ENCODE measurements around the gene ASGR2. TPM values are rescaled to one million over a fixed set of nuclear protein-coding genes. Genes with fewer than 3 reads are reported as not detected.
"Not testable (repeated sequence)": the region's sequence is repeated elsewhere in the genome, so short reads cannot be mapped to it uniquely, and the experiment has no call there.

The ASGR2 gene
- polyA plus RNA-seq, 3 donors = 0.92 to 2.5 (median 1.3) TPM

GRCh38 chr17:7126386-7126785 lies 11.8 kb upstream of the ASGR2 start:
- not testable (repeated sequence) for DNase-seq

DNA sequence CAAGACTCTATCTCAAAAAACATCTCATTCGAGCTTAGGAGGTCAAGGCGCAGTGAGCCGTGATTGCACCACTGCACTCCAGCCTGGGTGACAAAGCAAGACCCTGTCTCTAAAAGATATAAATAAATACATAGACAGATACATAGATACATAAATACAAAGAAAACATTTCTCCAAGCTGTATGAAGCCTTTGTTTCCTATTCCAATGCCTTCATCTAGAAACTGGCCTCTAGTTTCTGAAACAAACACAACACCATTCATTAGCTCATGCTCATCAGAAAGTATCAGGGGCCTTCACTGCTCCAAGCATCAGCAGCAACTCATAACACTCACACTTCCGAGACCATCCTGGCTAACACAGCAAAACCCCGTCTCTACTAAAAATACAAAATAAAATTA lies 10.3 kb upstream of the ASGR2 start:
- DNase-seq = no peak

GRCh38 chr17:7123844-7124243 lies 9.2 kb upstream of the ASGR2 start:
- no peak for DNase-seq

DNA sequence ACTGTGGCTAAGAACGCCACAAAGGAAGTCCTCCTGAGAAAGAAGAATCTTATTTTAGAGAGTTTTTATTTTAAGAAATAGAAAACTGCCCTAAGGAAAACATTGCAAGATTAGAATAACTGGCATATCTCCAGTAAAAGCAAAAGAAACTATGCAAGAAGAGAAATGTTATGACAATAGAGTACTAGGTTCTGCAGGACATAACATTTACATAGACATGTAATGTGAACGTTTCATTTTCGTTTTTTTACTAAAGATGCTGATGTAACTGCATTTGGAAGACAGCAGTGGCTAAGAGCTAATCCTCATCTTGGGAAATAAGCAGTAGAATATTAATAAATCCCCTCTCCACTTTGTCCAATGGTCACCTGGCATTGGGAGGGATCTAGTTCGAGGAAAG lies 7.8 kb upstream of the ASGR2 start:
- DNase-seq = no peak

DNA sequence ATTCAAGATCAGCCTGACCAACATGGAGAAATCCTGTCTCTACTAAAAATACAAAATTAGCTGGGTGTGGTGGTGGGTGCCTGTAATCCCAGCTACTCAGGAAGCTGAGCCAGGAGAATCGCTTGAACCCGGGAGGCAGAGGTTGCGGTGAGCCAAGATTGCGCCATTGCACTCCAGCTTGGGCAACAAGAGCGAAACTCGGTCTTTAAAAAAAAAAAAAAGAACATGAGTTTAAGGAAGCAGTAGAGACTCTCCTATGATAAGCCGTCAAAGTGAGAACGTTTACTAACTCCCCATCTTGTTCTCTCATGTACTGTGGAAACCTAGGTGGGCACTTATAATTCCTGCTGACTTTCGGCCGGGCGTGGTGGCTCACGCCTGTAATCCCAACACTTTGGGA lies 6.0 kb upstream of the ASGR2 start:
- DNase-seq = not testable (repeated sequence)

DNA sequence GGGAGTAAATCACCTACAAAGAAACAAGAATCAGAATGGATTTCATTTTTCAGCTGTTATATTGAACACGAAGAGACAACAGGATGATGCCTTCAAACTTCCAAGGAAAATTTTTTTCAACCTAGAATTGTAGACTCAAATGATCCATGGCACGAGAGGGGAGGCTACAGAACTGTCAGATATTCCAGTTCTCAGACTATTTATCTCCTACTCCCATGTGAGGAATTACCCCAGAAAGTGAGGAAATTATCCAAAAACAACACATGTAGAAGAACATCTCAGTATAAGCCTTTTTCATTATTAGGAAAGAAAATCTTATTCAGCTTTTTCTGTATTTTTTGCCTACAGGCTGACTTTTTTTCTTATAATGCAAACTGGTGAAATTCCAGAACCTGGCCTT lies 5.5 kb upstream of the ASGR2 start:
- no peak for DNase-seq

DNA sequence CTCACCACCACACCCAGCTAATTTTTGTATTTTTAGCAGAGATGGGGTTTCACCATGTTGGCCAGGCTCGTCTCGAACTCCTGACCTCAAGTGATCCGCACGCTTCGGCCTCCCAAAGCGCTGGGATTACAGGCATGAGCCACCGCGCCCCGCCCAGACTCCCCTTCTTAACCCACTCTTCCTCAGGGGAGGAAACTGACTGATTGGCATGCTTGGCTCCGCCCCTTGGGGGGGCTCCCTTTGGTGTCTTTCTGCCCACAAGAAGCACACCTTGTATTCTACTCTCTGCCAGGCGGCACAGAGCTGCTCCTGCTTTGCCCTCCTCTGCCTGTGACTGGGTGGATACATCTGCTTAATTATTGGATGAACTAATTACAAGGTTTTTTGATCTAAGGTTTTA lies 4.7 kb upstream of the ASGR2 start:
- no peak for DNase-seq

DNA sequence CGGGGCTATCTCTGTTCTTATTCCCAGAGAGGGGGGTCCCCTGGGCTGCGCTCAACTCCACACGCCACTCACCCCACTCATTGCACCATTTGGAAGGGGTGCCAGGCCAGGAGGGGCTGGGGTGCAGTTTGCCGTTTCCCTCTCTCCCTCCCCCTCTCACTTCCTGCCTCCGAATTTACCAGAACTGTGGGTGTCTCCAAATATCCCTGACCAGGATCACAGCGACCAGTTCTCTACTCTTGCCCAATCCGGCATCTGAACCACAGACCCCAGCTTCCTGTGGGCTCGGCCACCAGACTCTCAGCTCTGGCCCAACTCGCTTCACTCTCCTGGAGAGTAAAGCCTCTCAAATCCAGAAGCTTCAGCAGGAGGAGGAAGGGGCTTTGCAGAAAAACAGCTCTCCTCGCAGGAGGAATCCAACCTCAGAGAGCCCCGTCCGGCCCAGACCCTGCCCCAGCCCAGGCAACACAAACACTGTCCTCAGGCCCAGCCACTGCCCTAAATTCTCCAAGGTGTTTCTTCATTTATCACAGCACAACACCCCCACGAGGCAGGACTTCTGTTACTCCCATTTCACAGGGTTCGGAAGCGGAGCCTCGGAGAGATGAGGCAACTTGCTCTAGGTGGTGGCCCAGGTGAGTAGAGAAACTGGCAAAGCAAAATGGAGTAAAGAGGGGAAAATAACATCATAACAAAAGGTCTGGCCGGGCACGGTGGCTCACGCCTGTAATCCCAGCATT lies 423 bp upstream of the ASGR2 start:
- DNase-seq = no peak

DNA sequence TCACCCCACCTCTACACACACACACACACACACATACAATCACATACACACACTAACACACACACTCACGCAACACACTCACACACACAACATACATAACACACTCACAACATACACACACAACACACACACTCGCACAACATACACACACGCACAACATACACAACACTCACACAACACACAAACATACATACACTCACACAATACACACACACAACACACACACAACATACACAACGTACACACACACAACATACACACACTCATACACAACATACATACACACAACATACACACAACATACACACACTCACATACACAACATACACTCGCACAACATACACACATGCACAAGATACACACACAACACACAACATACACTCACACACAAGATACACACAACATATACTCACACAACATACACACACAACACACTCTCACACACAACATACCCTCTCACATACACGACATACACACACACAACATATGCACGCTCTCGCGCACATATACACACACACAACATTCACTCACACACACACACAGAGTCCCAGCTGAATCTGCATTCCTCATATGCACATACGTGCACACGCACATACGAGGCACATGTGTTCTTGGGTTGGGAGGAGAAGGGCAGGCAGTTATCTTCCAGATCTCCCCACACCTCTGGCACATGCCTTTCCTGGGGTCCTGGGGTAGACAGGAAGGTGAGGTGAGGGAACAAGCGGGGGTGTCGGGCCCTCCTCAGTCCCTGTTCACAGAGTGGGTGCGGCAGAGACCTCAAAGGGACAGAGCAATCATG lies 1.1 kb downstream of the ASGR2 start:
- no peak for DNase-seq

- no peak for DNase-seq
Observed at GRCh38 chr17:7112510-7113108, 2.0 kb downstream of the ASGR2 start.

DNA sequence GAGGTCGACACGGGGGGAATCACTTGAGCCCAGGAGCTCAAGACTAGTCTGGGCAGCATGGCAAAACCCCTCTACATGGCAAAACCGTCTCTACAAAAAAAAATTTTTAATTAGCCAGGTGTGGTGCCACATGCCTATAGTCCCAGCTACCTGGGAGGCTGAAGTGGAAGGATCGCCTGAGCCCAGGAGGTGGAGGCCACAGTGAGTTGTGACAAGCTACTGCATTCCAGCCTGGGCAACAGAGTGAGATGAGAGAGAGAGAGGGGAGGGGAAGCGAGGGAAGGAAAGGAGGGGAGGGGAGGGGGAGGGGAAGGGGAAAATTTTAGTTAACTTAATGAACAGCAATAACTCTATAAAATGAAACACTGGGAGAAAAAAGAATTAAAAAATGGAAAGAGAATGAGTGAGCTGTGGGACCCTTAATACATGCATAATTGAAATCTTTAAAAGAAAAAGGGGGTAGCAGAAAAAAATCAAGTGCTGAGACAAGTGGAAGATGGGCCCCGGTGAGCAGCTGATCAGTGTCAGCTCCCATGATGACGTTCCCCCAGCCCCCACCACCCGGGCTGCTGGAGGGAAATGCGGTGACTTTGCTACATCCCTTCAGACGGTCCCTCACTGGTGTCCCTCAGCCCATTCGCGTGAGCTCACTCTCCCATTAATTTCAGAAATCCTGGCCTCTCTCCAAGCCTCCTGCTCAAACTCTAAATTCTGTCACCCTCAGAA lies 2.7 kb downstream of the ASGR2 start:
- DNase-seq = no peak

DNA sequence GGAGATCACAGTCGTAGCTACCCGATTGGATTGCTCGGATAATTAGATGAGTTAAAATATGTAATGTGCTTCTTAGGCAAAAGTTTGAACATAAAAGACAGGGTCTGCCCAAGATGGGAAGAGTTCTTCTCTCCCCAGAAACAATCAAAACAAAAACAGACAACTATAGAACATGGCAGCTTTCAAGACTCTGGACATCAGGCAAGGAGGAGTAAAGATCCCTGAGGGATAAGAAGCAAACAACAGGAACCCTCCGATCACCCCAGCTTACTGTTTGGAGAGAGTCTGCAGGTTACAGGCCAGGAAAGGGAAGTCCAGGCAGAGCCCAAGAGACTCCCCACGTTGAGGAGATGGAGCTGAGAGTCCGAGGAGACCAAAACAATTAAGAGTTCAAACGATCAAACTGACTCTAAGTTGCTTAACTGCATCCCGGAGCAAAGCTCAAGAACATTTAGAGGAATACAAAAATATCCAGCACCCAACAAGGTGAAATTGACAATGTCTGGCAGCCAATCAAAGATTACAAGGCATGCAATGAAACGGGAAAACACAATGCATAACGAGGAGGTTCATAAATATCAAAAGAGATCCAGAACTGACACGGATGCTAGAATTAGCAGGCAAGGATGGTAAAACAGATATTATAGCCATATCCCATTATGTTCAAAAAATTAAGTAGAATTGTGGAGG lies 3.9 kb downstream of the ASGR2 start:
- DNase-seq = no peak

GRCh38 chr17:7109461-7110322 lies 4.9 kb downstream of the ASGR2 start:
- DNase-seq = no peak

GRCh38 chr17:7108981-7109380 lies 5.6 kb downstream of the ASGR2 start:
- no peak for DNase-seq

- DNase-seq = no peak
Observed at GRCh38 chr17:7108560-7108925, 6.1 kb downstream of the ASGR2 start.

DNA sequence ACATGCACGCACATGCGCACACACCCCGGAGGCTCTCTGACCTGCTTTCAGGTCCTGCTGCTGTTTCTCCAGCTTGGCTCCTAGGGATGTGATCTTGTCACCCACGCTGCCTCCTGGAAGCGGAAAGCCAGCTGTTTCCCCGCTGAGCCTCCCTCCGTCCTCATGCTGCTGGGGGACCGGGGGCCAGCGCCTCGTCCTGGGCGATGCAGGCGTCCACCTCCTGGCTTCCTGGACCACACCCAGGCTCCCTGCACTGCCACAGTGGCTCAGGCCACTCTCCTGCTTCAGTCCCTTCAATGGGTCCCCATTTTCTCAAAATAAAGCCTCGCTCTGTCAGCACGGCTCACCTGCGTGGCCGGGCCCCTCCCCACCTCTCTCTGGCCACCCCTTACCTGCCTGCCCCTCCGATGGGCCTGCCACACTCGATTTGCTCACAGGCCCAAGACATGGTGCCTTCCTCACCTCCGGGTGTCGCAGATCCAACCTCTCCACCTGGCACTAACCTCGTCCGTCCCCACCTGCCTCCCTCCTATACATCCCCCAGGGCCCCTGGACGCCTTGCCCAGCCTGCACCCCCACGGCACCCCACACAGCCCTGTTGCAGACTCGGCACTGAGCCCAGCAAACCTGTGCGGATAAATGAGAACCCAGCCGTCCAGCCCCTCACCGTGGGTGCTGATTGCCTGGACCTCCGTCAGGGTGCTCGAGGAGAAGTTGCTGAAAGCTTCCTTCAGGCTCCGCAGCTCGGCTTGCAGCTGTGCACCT lies 6.6 kb downstream of the ASGR2 start:
- DNase-seq = no peak

- no peak for DNase-seq
Observed at GRCh38 chr17:7107012-7107754, 7.4 kb downstream of the ASGR2 start.

- DNase-seq = no peak
Observed at GRCh38 chr17:7102421-7102820, 12.2 kb downstream of the ASGR2 start.

- no peak for DNase-seq
Observed at GRCh38 chr17:7101531-7101930, 13.1 kb downstream of the ASGR2 start.
